Epithelial cell of umbilical artery (primary cell): ENCODE results near the gene HSPA1B. TPM values are rescaled to one million over a fixed set of nuclear protein-coding genes. Genes with fewer than 3 reads are reported as not detected.

Source experiments
- total RNA-seq: library from RNA; depleted of rRNA; stranded (reverse); fragments of >200 nt; gene quantifications from 2 replicates; pipeline ENCODE4 v1.2.3, GENCODE V29; 2014

The HSPA1B gene
- total RNA-seq: 60.1 and 104 TPM in 2 replicates

DNA sequence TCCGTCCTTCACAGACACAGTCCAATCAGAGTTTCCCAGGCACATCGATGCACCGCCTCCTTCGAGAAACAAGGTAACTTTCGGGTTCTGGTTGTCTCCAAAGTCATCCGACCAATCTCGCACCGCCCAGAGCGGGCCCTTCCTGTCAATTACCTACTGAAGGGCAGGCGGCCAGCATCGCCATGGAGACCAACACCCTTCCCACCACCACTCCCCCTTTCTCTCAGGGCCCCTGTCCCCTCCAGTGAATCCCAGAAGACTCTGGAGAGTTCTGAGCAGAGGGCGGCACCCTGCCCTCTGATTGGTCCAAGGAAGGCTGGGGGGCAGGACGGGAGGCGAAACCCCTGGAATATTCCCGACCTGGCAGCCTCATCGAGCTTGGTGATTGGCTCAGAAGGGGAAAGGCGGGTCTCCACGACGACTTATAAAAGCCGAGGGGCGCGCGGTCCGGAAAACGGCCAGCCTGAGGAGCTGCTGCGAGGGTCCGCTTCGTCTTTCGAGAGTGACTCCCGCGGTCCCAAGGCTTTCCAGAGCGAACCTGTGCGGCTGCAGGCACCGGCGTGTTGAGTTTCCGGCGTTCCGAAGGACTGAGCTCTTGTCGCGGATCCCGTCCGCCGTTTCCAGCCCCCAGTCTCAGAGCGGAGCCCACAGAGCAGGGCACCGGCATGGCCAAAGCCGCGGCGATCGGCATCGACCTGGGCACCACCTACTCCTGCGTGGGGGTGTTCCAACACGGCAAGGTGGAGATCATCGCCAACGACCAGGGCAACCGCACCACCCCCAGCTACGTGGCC is at the start of gene HSPA1B:
Gene HSPA1B, plus strand, starts transcription at position 453 of the 794 bp plus-strand sequence. Its CDS starts 213 bp downstream, at position 666.

DNA sequence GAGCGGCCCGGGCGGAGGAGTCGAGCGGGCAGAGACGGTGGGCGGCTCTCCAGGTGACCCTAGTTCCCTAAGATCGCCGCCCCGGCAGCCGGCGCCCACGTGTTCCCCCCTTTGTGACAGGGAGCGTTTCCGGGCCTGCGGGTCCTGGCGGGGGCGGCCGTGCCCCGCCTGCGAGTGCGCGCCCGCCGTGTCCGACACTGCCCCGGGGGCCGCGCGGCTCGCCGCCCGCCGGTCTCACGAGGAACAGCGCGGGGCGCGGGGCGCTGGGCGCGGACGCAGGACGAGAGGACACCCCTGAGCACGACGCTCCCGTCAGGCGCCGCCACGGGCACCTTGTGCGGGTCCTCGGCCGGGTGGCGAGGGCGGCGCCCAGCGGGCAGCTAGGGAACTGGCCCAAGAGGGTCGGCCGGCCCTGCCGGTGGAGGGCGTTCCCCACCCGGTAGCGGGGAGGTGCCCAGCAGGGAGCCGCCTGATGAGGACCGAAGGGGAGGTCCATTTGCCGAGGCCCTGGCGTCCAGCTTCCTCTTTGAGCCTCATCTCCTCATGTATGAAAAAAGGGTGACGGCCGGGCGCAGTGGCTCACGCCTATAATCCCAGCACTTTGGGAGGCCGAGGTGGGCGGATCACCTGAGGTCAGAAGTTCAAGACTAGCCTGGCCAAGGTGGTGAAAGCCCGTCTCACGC is 31.8 kb upstream of the HSPA1B start, which contains the start of gene VARS1:
Gene VARS1, minus strand, starts transcription at position 137 of the 683 bp plus-strand sequence. CDS start 535 bp downstream, outside the sequence.

DNA sequence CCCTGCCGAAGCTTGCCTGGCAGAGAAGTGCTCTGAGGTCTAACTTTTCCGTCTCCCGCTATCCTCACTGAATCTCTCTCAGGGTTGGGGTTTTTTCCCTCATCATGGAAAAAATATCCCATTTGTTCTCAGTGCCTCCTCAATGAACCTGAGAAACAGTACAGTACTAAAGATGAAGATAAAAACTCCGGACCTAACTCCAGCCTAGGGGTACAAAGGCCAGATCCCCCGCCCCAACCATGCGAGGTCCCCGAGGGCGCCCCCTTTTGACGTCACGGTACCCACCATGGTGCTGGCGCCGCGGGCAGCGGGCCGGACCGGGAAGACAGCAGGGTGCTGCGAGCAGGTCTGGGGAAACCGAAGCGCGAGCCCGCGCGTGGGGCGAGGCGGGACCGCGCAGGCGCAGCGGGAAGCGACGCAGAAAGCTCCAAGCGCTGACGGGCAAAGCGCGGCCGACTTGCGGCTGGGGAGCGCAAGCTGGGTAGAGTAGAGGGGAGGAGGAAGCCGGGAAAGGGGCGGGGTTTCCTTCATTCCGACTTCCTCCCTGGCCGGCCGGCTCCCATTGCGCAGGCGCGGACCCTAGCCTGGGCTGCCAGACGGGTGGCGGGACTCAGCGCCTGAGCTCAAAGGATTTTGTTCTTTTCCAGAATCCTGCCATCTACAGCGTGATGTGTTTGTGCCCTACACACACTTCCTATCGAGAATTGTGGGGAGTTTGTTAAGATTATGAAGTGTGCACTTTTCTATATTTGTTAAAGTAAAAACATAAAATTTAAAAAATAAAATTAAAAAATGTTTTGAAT is 20.9 kb upstream of the HSPA1B start, which contains the start of gene LSM2:
Gene LSM2, minus strand, starts transcription at position 497 of the 803 bp plus-strand sequence. Its CDS starts 209 bp downstream, at position 288.

DNA sequence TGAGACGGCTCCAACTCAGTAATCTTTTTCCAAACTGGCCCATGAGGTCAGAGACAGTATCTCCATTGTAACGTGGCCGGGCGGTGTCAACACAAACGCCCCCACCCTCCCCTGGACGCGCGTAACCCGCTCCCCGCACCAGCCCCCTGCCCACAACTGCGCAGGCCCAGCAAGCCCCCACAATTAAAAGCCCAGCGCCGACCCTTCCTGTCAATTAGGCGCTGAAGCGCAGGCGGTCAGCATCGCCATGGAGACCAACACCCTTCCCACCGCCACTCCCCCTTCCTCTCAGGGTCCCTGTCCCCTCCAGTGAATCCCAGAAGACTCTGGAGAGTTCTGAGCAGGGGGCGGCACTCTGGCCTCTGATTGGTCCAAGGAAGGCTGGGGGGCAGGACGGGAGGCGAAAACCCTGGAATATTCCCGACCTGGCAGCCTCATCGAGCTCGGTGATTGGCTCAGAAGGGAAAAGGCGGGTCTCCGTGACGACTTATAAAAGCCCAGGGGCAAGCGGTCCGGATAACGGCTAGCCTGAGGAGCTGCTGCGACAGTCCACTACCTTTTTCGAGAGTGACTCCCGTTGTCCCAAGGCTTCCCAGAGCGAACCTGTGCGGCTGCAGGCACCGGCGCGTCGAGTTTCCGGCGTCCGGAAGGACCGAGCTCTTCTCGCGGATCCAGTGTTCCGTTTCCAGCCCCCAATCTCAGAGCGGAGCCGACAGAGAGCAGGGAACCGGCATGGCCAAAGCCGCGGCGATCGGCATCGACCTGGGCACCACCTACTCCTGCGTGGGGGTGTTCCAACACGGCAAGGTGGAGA is 12.3 kb upstream of the HSPA1B start, which contains the start of the genes HSPA1A and HSPA1L:
Gene HSPA1A, plus strand, starts transcription at position 519 of the 814 bp plus-strand sequence. Its CDS starts 214 bp downstream, at position 733.
Gene HSPA1L, minus strand, starts transcription at position 259 of the 814 bp plus-strand sequence. CDS start 3,311 bp downstream, outside the sequence.

DNA sequence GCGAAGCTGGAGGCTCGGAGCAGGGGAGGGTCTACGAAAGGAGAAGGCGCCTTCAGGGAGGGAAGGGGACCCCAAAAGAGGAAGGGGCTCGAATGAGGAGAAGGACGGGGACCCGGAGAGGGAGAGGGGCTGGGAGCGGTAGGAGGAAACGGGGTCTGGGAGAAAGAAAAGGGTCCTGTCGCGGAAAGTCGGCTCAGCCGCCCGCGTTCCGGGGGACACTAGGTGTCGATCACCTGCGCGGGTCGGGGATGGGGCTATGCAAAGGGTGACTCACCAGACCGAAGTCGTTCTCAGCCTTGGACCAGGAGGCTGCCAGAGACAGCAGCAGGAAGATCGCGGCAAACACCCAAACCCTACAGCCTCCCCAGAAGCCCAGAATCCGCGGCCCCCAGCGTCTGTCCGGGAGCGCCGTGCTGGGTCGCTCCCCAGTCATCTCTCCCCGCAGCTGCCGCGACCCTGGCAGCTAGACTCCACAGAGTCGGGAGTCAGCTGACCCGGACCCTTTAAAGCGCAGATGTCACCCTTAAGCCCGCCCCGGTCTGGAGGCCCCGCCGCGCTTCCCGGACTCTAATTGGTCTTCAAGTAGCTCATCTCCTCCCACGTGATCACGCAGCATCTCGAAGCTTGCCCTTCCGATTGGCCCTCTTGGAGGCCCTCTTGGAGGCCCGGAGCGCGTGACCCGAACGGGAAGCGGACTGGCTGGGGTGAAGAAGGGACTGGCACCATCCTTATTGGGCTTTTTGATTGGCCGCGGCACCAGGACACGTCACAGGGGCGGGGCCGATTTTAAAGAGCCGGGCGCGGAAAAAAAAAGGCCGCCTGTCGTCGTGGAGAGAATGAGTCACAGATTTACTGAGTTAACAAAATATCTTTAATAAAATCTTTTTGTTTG is 35.1 kb downstream of the HSPA1B start, which contains the start of gene NEU1:
Gene NEU1, minus strand, starts transcription at position 478 of the 892 bp plus-strand sequence. Its CDS starts 45 bp downstream, at position 433.

DNA sequence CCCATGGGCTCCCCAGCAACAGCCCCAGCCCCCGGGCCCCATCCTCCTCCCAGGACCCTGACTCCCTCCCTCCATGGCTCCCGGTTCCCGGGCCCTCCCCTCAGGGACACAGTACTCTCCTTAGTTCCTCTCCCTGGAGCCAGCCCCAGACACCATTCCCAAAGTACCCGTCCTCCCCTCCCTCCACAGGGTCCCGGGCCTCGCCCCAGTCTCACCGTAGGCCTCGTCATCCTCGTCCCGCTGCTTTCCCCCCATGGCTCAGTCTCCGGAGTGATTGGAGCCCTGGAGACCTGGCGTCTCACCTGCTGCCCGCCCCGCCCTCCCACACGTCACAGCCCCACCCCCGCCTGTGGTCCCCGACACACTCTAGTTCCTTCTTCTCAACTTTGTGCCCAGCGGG is 51.2 kb downstream of the HSPA1B start, which contains the start of gene SLC44A4:
Gene SLC44A4, minus strand, starts transcription at position 272 of the 400 bp plus-strand sequence. Its CDS starts 17 bp downstream, at position 255.

Other genes with a start within 250 kb of the HSPA1B start
- gene LTB, start 245.3 kb upstream of the HSPA1B start, total RNA-seq: 3.2 and 6.7 TPM in 2 replicates
- 0.32 TPM in 1 of 2 replicates, not detected in the other for gene LST1, start 241.5 kb upstream of the HSPA1B start, total RNA-seq
- gene NCR3, start 234.7 kb upstream of the HSPA1B start, total RNA-seq: not detected in 2 replicates
- gene AIF1, start 212.5 kb upstream of the HSPA1B start, total RNA-seq: not detected in 2 replicates
- 22.2 and 24.0 TPM in 2 replicates for gene PRRC2A, start 207.0 kb upstream of the HSPA1B start, total RNA-seq
- gene BAG6, start 175.1 kb upstream of the HSPA1B start, total RNA-seq: 90.4 and 110 TPM in 2 replicates
- 0.30 TPM in 1 of 2 replicates, not detected in the other for gene APOM, start 171.8 kb upstream of the HSPA1B start, total RNA-seq
- gene C6orf47, start 167.0 kb upstream of the HSPA1B start, total RNA-seq: 18.8 and 21.1 TPM in 2 replicates
- gene GPANK1, start 162.7 kb upstream of the HSPA1B start, total RNA-seq: 10.2 and 10.7 TPM in 2 replicates
- 84.3 and 95.2 TPM in 2 replicates for gene CSNK2B, start 161.7 kb upstream of the HSPA1B start, total RNA-seq
- 0.97 and 1.7 TPM in 2 replicates for gene LY6G5B, start 157.8 kb upstream of the HSPA1B start, total RNA-seq
- gene LY6G5C, start 146.7 kb upstream of the HSPA1B start, total RNA-seq: under 0.01 and 2.7 TPM in 2 replicates
- gene ABHD16A, start 124.4 kb upstream of the HSPA1B start, total RNA-seq: 41.3 and 51.1 TPM in 2 replicates
- not detected in 2 replicates for gene LY6G6F, start 120.9 kb upstream of the HSPA1B start, total RNA-seq
- gene LY6G6D, start 112.4 kb upstream of the HSPA1B start, total RNA-seq: not detected in 2 replicates
- gene LY6G6C, start 106.0 kb upstream of the HSPA1B start, total RNA-seq: not detected in 2 replicates
- gene MPIG6B, start 104.4 kb upstream of the HSPA1B start, total RNA-seq: not detected in 2 replicates
- 68.5 and 79.6 TPM in 2 replicates for gene DDAH2, start 98.4 kb upstream of the HSPA1B start, total RNA-seq
- gene CLIC1, start 91.2 kb upstream of the HSPA1B start, total RNA-seq: 865 and 1,138 TPM in 2 replicates
- 7.1 and 7.9 TPM in 2 replicates for gene MSH5, start 87.7 kb upstream of the HSPA1B start, total RNA-seq
- gene SAPCD1, start 65.1 kb upstream of the HSPA1B start, total RNA-seq: 0.65 TPM in 1 of 2 replicates, not detected in the other
- not detected in 2 replicates for gene VWA7, start 50.4 kb upstream of the HSPA1B start, total RNA-seq
- 50.3 and 57.1 TPM in 2 replicates for gene VARS1, start 32.0 kb upstream of the HSPA1B start, total RNA-seq
- gene LSM2, start 20.8 kb upstream of the HSPA1B start, total RNA-seq: 57.2 and 65.0 TPM in 2 replicates
- gene HSPA1L, start 12.5 kb upstream of the HSPA1B start, total RNA-seq: 0.76 and 0.97 TPM in 2 replicates
- gene HSPA1A, start 12.2 kb upstream of the HSPA1B start, total RNA-seq: 43.5 and 61.9 TPM in 2 replicates
- 58.1 and 93.8 TPM in 2 replicates for gene NEU1, start 35.1 kb downstream of the HSPA1B start, total RNA-seq
- gene SLC44A4, start 51.3 kb downstream of the HSPA1B start, total RNA-seq: 0.15 and 0.32 TPM in 2 replicates
- gene EHMT2, start 70.0 kb downstream of the HSPA1B start, total RNA-seq: 36.4 and 43.8 TPM in 2 replicates
- gene ZBTB12, start 74.3 kb downstream of the HSPA1B start, total RNA-seq: 2.6 and 2.9 TPM in 2 replicates
- not detected in 2 replicates for gene C2, start 100.0 kb downstream of the HSPA1B start, total RNA-seq
- 1.3 and 7.9 TPM in 2 replicates for gene CFB, start 118.4 kb downstream of the HSPA1B start, total RNA-seq
- 118 and 128 TPM in 2 replicates for gene NELFE, start 131.2 kb downstream of the HSPA1B start, total RNA-seq
- gene SKIC2, start 131.4 kb downstream of the HSPA1B start, total RNA-seq: 33.7 and 49.4 TPM in 2 replicates
- gene DXO, start 144.4 kb downstream of the HSPA1B start, total RNA-seq: 10.6 and 12.7 TPM in 2 replicates
- 0.65 and 0.91 TPM in 2 replicates for gene C4A, start 154.3 kb downstream of the HSPA1B start, total RNA-seq
- 0.32 and 1.1 TPM in 2 replicates for gene C4B, start 187.1 kb downstream of the HSPA1B start, total RNA-seq
- gene CYP21A2, start 210.7 kb downstream of the HSPA1B start, total RNA-seq: not detected in 2 replicates